GM23248 (cell line): Measurements from ENCODE around the gene CEMP1. TPM values are rescaled to one million over a fixed set of nuclear protein-coding genes. Genes with fewer than 3 reads are reported as not detected.

Source experiments
- DNase-seq: peaks from one replicate; pipeline ENCODE4 v3.0.0-alpha.2; 2015
- H2AFZ ChIP-seq: fragments of 200-600 bp; sonication (generic); 2 replicates; pipeline ENCODE4 v1.6.1; 2016; ENCODE audit warnings: antibody characterized with exemption
- H3F3A ChIP-seq: fragments of 200-600 bp; sonication (generic); 2 replicates; pipeline ENCODE4 v1.6.1; 2016; ENCODE audit warnings: mild to moderate bottlenecking, antibody characterized with exemption, mixed run types; ENCODE audit not compliant: insufficient read depth
- H3K27ac ChIP-seq: fragments of 200-600 bp; sonication (generic); 2 replicates; pipeline ENCODE4 v1.5.1; 2016; ENCODE audit warnings: mild to moderate bottlenecking
- H3K27me3 ChIP-seq: fragments of 200-600 bp; sonication (generic); replicated peaks from 2 replicates; pipeline ENCODE4 v1.6.1; 2016; ENCODE audit warnings: mild to moderate bottlenecking; ENCODE audit not compliant: insufficient read depth
- H3K36me3 ChIP-seq: fragments of 200-600 bp; sonication (generic); 2 replicates; pipeline ENCODE4 v1.6.1; 2016; ENCODE audit warnings: low read depth, mild to moderate bottlenecking
- H3K4me1 ChIP-seq: fragments of 200-600 bp; sonication (generic); 2 replicates; pipeline ENCODE4 v1.6.1; 2016; ENCODE audit warnings: mild to moderate bottlenecking; ENCODE audit not compliant: insufficient read depth
- H3K4me2 ChIP-seq: fragments of 200-600 bp; sonication (generic); one replicate; pipeline ENCODE4 v1.6.1; 2016; ENCODE audit warnings: mild to moderate bottlenecking; ENCODE audit not compliant: unreplicated experiment
- H3K4me3 ChIP-seq: fragments of 200-600 bp; sonication (generic); 2 replicates; pipeline ENCODE4 v1.5.1; 2016; ENCODE audit warnings: mild to moderate bottlenecking
- H3K79me2 ChIP-seq: fragments of 200-600 bp; sonication (generic); 2 replicates; pipeline ENCODE4 v1.6.1; 2016; ENCODE audit warnings: mild to moderate bottlenecking; ENCODE audit not compliant: insufficient read depth
- H3K9ac ChIP-seq: fragments of 200-600 bp; sonication (generic); 2 replicates; pipeline ENCODE4 v1.6.1; 2016; ENCODE audit warnings: mild to moderate bottlenecking
- H3K9me2 ChIP-seq: fragments of 200-600 bp; sonication (generic); 2 replicates; pipeline ENCODE4 v1.6.1; 2016; ENCODE audit warnings: mixed run types, mild to moderate bottlenecking, moderate library complexity; ENCODE audit not compliant: insufficient read depth
- H3K9me3 ChIP-seq: fragments of 200-600 bp; sonication (generic); one replicate; pipeline ENCODE4 v1.6.1; 2017; ENCODE audit warnings: low read depth
- H4K20me1 ChIP-seq: fragments of 200-600 bp; sonication (generic); 2 replicates; pipeline ENCODE4 v1.6.0; 2016; ENCODE audit not compliant: insufficient read depth
- EZH2 ChIP-seq: fragments of 200-600 bp; sonication (generic); IDR thresholded peaks from 2 replicates; pipeline ENCODE4 v1.6.1; 2018; ENCODE audit warnings: antibody characterized with exemption, mild to moderate bottlenecking; ENCODE audit not compliant: insufficient read depth, poor library complexity, severe bottlenecking
- EZH2phosphoT487 ChIP-seq: fragments of 200-600 bp; sonication (generic); IDR thresholded peaks from 2 replicates; pipeline ENCODE4 v1.6.1; 2018; ENCODE audit warnings: antibody characterized with exemption, moderate library complexity, mild to moderate bottlenecking, low read depth; ENCODE audit not compliant: insufficient read depth
- WGBS, 2 experiments: methylation state at CpG; one replicate each; pipeline ENCODE4 v1.1.6; 2015 to 2017; ENCODE audit warnings: low lambda C conversion rate in 2 of 2, low coverage in 1 of 2; ENCODE audit errors: missing lambda C conversion rate in 2 of 2; 5-methylcytosine and 5-hydroxymethylcytosine counted together
- in situ Hi-C: fragments of 300-500 bp; cut with MboI; formaldehyde crosslinking; loops from 2 replicates; pipeline ENCODE4 v1.15.0; 2020
- polyA plus RNA-seq: library from polyadenylated mRNA; unstranded; fragments of >200 nt; fragmentation: Nextera tagmentation; extraction: Ambion mirVana; gene quantifications from 2 replicates; pipeline ENCODE4 v1.2.1, GENCODE V29; 2016
- total RNA-seq: library from RNA; depleted of rRNA; stranded (reverse); fragments of >200 nt; shearing (Covaris generic); gene quantifications from 2 replicates; pipeline ENCODE4 v1.2.3, GENCODE V29; 2014

Gene CEMP1
- total and polyA plus RNA-seq, 2 experiments from 2014 or later = 4.4 TPM; not detected in 1

GRCh38 chr16:2484898-2485508 is 46.2 kb downstream of the CEMP1 start:
- Histone ChIP-seq H3K4me1 (peaks cover 18% of the 10 kb centered on the region), H2AFZ (no peak overlapping the region), H4K20me1 (no peaks in the 10 kb centered on the region), H3K9me3 (no peaks in the 10 kb centered on the region), H3K27me3 (no peaks in the 10 kb centered on the region), H3K4me2 (no peak overlapping the region), H3F3A (peaks cover 10% of the 10 kb centered on the region; the same call in 1 of the 2 replicates), H3K27ac (no peak overlapping the region), H3K79me2 (peaks cover 65% of the 10 kb centered on the region), H3K9me2 (no peaks in the 10 kb centered on the region), H3K36me3 (no peaks in the 10 kb centered on the region), H3K9ac (no peak overlapping the region), H3K4me3 (no peak overlapping the region)
- in situ Hi-C loops = no loop called here
- TF ChIP-seq EZH2 = no peak
- no peak for TF ChIP-seq EZH2phosphoT487
- no peak for DNase-seq
- WGBS, 2 experiments = 97 to 100% methylated on average over 13 of the region's 13 CpGs

DNA sequence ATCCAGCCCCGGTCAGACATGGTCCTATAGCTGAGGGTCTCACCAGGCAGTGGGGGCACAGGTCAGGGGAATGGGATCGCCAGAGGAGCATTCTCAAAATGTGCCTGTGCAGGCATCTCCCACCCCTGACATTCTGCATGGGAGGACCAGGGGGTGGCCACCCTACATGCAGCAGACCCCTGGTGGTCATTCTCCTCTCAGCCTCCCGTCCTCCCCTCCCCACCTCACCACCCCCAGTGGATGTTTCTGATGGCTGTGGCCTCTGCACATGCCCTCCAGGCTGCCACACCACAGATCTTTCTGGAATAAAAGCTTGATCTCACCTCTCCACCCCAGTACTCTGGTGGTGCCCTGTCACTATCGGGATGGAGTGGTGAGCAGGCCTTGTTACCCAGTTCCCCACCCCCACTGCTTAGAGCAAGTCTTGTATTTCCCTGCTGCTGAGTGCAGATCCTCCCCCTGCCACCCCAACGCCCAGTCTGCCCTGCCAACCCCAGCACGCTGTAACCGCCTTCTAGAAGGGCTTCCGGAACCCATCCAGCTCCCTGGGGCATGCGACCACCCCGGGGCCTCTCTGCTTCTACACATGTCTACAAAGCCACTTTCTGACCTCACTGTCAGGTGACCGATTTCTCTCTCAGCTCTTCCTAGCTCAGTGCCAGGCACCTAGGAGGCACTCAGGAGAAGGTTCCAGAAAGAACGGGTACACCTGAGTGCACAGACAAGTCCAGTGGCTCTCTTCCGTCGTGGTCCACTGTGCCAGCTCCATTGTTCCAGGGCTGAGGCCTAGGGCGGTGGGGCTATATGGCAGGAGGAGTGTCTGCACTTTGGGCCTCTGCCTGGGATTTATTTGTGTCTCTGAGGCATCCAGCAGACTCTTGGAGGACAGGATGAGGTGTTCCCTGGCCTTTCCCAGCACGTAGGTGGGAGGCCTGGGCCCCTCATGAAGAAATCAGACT is 47.0 kb downstream of the CEMP1 start:
- Histone ChIP-seq H3K79me2 (peaks cover 60% of the 10 kb centered on the region), H2AFZ (no peak overlapping the region; the same call in 1 of the 2 replicates), H3K9me2 (no peaks in the 10 kb centered on the region), H3K36me3 (no peaks in the 10 kb centered on the region), H3K9ac (peak overlapping the region; percentile 86), H3F3A (peaks cover 10% of the 10 kb centered on the region; the same call in 1 of the 2 replicates), H3K4me3 (peak overlapping the region; percentile 57; the same call in 1 of the 2 replicates), H3K4me2 (peak overlapping the region; percentile 57), H3K27ac (no peak overlapping the region), H3K27me3 (no peaks in the 10 kb centered on the region), H4K20me1 (no peaks in the 10 kb centered on the region), H3K4me1 (peaks cover 18% of the 10 kb centered on the region), H3K9me3 (no peaks in the 10 kb centered on the region)
- TF ChIP-seq EZH2phosphoT487 (no peak), EZH2 (no peak)
- in situ Hi-C loops = no loop called here
- DNase-seq = no peak
- WGBS, 2 experiments = 78 to 81% methylated on average over 16 of the region's 16 CpGs

GRCh38 chr16:2482708-2483534 is 48.3 kb downstream of the CEMP1 start:
- peaks cover 10% of the 10 kb centered on the region; the same call in 1 of the 2 replicates for H3F3A ChIP-seq
- H3K9me2 ChIP-seq = no peaks in the 10 kb centered on the region
- no peaks in the 10 kb centered on the region for H3K9me3 ChIP-seq
- H3K9ac ChIP-seq = peak overlapping the region; percentile 86
- H4K20me1 ChIP-seq = no peaks in the 10 kb centered on the region
- peak overlapping the region; percentile 57 for H3K4me2 ChIP-seq
- H3K79me2 ChIP-seq = peaks cover 63% of the 10 kb centered on the region
- peaks cover 18% of the 10 kb centered on the region for H3K4me1 ChIP-seq
- 9% methylated on average over 24 to 32 of the region's 32 CpGs for WGBS, 2 experiments
- no peaks in the 10 kb centered on the region for H3K27me3 ChIP-seq
- TF ChIP-seq EZH2 = no peak
- no peak for TF ChIP-seq EZH2phosphoT487
- H3K4me3 ChIP-seq = peak overlapping the region; percentile 57
- no peaks in the 10 kb centered on the region for H3K36me3 ChIP-seq
- in situ Hi-C loops = no loop called here
- H2AFZ ChIP-seq = peak overlapping the region; percentile 72
- peak overlapping the region; percentile 86 for H3K27ac ChIP-seq
- DNase-seq = peak; percentile 92

DNA sequence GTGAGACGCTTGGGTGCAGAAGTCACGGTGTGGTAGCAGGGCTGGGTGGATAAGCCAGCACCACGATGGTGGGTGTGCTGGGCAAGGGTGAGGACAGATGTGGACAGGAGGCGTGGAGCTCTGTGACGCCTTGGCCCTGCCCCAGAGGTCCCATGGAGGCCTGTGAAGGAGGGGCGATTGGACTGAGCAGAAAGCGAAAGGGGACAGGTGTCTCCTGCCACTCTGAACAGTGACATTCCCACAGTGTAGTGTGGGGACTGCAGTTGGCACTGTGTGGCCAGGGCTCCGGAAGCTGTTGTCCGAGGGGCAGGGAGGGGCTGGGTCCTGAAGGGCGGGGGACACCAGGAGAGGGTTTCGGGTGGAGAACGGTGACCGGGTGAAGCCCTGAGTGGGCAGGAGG is 49.0 kb downstream of the CEMP1 start:
- TF ChIP-seq EZH2phosphoT487 (no peak), EZH2 (no peak)
- peak overlapping the region; percentile 57 for H3K4me2 ChIP-seq
- no peaks in the 10 kb centered on the region for H3K27me3 ChIP-seq
- H2AFZ ChIP-seq = peak overlapping the region; percentile 72
- WGBS, 2 experiments = 44 to 48% methylated on average over 12 to 13 of the region's 13 CpGs
- no peaks in the 10 kb centered on the region for H3K36me3 ChIP-seq
- H3K4me1 ChIP-seq = peaks cover 18% of the 10 kb centered on the region
- peak overlapping the region; percentile 57; the same call in 1 of the 2 replicates for H3K4me3 ChIP-seq
- in situ Hi-C loops = no loop called here
- no peak for DNase-seq
- peak overlapping the region; percentile 86 for H3K9ac ChIP-seq
- H3K9me3 ChIP-seq = no peaks in the 10 kb centered on the region
- H3K27ac ChIP-seq = peak overlapping the region; percentile 86
- no peaks in the 10 kb centered on the region for H3K9me2 ChIP-seq
- no peaks in the 10 kb centered on the region for H4K20me1 ChIP-seq
- peaks cover 10% of the 10 kb centered on the region; the same call in 1 of the 2 replicates for H3F3A ChIP-seq
- peaks cover 63% of the 10 kb centered on the region for H3K79me2 ChIP-seq
